ENCODE data around the gene C11orf52.
A peak's percentile ranks its signal among the peaks of the same experiment; 100 is the strongest.

Gene C11orf52

DNA sequence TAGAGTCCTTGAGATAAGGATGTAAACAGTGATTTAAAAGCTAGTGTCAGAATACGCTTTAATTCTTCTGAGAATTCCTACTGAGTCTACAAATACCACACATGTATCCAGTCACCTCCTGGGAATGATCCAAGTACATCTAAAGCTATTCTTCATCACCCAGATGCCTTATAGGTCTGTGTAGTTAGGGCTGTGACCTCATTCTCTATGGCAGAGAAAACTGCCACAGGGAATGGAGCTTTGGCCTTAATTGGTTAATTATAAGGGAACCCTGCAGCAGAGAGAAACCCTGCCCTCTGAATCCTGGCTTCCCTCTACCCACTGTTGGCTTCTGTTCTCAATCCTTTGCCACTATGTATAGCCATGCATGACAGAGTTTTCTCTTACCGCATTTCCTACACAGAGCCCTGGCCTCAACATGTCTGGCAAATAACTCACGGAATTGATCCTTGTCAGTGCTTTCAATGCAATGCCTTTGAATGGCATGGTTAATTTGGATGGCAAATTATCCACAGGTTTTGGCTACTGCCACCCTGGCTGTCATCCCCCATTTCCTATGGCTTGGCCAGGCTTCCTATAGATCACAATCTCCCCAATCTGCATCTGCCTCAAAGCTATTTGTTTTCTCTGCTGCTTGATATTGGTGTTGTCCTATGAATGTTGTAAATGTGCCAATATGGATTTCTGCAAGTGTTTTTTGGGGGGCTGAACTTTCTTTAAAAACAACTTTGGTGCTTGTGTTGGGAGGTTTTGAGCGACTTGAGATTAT, 21.3 kb downstream of the C11orf52 start:
- no peak for DNase-seq (ENCODE audit: low spot score)

GRCh38 chr11:111941963-111942362, 23.2 kb downstream of the C11orf52 start:
- DNase-seq (ENCODE audit: low spot score): no peak

DNA sequence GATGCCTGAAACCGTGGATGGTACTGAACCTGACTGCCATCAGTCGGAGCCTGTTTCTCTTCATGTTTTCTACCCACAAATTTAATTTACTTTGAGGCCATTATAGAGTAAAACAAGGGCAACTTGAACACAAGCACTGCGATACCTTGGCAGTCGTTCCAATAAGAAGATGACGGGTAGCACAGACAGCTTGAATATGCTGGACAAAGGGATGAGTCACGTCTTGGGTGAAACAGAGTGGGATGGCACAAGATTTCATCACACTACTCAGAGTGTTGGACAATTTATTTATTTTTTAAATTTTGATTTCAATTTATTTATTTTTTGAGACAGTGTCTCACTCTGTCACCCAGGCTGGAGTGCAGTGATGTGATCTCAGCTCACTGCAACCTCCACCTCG, 24.1 kb downstream of the C11orf52 start:
- DNase-seq (ENCODE audit: low spot score): no peak

DNA sequence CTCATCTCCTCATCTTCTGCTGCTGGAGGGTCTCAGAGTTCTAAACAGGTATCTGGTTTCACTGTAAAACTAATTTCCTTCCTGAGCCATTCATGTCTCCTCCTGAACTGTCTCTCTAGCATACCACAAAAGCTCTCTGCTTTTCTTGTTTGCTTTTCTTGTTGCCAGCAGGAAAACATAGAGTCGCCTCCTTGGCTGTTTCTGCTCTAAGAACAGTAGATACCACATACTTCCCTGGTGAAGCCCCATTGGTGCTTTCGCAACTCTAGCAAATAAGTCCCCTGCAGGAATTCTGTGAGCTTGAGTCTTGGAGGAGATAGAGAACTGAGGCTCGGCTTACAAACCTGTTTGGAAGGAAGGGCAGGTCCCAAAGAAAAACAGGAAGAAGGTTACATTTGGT, 25.4 kb downstream of the C11orf52 start:
- DNase-seq (ENCODE audit: low spot score): no peak

DNA sequence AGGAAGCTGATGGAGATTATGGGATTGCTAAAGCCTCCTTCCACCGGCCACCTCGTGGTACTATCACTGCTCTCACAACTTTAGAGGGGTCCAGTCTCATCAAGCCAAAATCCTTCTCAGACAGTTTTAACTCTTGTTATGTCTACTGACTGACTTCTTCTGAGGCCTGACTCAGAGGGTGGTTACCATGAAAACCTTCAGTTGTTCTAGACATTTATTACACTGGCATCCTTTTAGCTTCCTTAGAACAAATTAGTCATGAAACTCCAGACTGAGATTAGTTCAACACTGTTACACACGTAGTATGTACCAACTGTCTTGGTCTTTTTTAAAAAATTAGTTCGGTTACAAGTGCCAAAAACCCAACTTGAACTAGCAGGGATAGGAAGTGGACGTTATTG, 25.9 kb downstream of the C11orf52 start:
- DNase-seq (ENCODE audit: low spot score): no peak

- DNase-seq (ENCODE audit: low spot score): no peak
Observed at GRCh38 chr11:111945198-111945597, 26.5 kb downstream of the C11orf52 start.

- DNase-seq (ENCODE audit: low spot score): no peak
Observed at GRCh38 chr11:111946499-111946898, 27.8 kb downstream of the C11orf52 start.

DNA sequence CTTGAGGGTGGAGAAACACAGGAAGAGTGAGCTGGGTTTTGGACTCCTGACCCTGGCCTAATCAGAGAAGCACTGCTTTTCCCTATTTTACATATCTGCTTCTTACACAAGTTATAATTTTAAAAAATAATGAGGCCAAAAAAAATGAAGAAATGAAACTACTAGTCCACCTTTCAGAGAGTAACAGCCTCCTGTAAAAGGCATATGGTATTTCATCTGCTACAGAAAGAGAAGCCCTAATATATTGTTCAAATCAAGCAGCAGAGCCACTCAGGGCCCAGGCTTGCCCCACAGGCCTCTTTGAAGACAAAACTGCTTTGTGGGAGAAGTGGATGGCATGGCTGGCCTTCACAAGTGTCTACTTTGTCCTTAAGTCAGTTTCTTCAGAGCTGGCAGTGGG, 28.4 kb downstream of the C11orf52 start:
- no peak for DNase-seq (ENCODE audit: low spot score)

- no peak for DNase-seq (ENCODE audit: low spot score)
Observed at GRCh38 chr11:111949519-111950426, 31.1 kb downstream of the C11orf52 start.

DNA sequence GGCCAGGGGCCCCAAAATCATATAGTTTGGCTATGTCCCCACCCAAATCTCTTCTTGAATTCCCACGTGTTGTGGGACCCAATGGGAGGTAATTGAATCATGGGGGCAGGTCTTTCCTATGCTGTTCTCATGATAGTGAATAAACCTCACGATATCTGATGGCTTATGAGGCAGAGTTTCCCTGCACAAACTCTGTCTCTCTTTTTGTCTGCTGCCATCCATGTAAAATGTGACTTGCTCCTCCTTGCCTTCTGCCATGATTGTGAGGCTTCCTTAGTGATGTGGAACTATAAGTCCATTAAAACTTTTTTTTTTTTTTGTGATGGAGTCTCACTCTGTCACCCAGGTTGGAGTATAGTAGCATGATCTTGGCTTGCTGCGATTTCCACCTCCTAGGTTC, 32.9 kb downstream of the C11orf52 start:
- DNase-seq (ENCODE audit: low spot score): no peak

GRCh38 chr11:111954154-111954553, 35.4 kb downstream of the C11orf52 start:
- no peak for DNase-seq (ENCODE audit: low spot score)

DNA sequence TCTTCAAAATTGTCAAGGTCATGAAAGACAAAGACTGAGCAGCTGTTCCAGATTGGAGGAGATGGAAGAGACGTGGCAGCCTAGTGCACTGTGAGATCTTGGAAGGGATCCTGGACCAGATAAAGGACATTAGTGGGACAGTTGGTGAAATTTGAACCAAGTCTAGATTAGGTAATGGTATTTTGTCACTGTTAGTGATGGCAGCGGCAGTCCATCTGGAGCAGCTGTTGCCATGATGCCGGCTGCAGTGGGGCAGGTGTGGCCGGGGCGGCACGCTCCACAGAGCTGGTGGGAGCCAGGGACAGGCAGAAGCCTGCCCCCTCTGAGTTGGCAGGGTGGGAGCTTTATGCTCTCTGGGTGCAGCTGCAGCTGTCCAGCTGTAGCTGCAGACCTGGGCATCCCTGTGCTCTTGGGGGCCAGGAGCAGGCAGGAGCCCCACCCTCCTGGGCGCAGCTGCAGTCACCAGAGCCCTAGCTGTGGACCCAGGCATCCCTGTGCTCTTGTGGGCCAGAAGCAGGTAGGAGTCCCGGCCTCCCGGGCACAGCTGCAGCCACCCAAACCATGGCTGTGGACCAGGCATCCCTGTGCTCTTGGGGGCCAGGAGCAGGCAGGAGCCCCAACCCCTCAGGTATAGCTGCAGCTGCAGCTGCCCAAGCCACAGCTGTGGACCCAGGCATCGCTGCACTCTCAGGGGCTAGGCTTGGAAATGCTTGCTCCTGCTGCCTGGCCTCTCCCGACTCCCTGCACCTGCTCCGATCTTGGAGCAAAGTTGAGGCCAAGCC, 39.1 kb downstream of the C11orf52 start:
- DNase-seq (ENCODE audit: low spot score): no peak

DNA sequence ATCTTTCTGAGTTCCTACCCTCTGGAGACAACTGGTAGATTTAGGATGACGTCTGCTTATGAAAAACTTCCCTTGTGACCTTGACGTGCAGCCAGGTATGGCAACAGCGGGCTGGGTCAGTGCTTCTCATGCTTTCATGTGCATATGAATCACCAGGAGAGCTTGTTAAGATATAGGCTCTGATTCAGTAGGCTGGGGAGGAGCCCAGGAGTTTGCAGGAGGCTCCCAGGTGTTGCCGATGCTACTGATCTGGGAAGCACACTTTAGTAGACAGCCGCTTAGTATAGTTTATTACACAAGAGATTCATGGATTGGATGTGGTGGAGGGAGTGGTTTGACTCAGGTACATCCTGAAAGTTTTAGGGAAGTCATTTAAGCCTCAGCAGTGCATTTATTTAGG, 42.2 kb downstream of the C11orf52 start:
- peak; percentile 63 for DNase-seq (ENCODE audit: low spot score)

DNA sequence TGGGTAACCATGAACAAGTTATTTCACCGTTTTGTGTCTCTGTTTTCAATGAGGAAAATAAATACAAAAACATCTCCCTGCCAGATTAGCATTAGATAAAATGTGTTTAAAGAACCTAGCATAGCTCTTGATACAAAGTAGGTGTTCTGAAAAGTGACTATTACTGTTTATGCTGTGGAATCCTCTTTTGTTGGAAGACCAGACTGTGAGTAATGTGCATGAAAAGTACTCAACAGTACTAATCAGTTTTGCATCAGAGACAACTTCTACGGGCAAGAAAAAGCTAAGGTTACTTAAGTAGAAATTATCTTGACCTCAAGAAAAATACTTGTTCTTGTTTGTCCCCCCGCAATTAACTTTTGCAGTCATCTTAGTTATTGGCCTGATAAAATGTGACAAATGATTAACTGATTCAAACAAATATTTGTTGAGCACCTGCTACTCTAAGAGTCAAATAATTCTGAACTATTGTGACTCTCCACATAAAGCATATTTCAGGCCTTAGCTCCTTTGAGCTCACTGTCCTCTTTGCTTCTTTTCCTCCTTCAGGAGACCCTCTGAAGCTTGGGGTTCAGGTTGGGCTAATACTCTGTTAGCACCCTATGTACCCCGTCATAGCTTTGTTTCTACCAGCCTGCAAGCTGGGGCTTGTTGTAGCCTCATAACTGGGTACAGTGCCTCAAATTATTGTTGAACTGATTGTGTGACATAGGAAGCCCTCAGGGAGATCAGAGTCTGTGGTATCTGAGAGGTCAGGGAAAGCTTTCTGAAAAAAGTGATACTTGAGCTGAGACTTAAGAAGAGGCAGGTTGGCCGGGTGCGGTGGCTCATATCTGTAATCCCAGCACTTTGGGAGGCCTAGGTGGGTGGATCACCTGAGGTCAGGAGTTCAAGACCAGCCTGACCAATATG, 42.9 kb downstream of the C11orf52 start:
- DNase-seq (ENCODE audit: low spot score): no peak

DNA sequence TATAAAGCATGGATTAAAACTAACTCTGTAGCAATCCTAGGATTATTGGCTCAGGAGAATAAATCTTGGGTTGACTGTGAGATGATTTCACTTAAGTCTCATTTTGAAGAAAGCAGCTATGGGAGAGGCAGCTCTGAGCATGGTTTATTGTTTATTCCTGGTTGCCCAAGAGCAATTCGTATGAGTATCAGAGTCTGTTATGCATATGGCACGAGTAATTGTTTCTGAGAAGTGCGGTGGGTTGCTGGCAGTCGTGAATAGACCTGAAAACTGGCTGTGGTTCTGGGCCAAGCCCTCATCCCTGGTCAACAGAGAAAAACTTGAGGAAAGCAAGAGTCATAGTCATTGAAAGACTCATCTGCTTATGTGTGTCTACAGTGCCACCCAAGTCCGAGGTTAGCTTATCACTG, 45.2 kb downstream of the C11orf52 start:
- DNase-seq (ENCODE audit: low spot score): no peak

- no peak for DNase-seq (ENCODE audit: low spot score)
Observed at GRCh38 chr11:111966678-111967077, 48.0 kb downstream of the C11orf52 start.

GRCh38 chr11:111967649-111968048, 48.9 kb downstream of the C11orf52 start:
- no peak for DNase-seq (ENCODE audit: low spot score)

DNA sequence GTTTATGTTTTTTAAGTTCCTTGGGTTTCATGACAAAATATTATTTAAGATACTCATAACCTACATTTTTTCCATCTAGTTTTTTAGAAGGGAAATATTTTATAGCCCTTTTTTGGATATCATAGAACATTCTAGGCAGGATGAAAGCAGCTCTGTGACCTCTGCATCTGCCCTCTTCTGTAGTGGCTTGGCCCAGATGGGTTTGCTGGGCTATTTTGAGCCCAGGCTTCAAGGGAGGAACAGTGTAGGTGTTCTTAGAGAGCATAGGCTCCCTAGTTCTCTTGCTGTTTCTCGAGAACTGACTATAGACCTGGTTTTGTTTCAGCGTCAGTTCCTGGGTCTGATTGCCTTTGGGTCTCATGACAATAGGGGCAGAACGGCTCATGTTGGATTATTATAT, 50.6 kb downstream of the C11orf52 start:
- no peak for DNase-seq (ENCODE audit: low spot score)

DNA sequence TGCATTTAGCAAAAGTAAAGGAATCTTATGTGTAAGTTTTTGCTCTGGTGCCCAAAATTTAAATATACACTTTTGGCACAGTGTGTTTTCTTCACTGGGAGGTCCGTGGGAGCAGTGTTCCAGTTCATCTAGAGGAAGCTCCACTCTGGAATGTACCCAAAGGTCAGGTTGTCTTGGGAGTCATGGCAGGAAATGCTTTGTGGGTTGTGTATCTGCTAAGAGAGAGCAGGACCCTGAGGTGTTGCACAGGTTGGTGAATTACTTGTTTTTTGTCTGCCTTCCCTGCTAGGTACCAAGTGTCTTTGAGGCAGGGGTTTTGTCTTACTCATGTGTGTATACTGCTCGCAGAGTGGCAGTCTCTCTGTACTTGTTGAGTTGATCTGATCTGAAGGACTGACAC, 55.7 kb downstream of the C11orf52 start:
- no peak for DNase-seq (ENCODE audit: low spot score)

GRCh38 chr11:111975076-111975806, 56.5 kb downstream of the C11orf52 start:
- DNase-seq (ENCODE audit: low spot score): no peak
